ENCODE results near the gene PDGFA. TPM values are rescaled to one million over a fixed set of nuclear protein-coding genes. Genes with fewer than 3 reads are reported as not detected.

Gene PDGFA
- total RNA-seq, 1 experiment from 2014 or later: 129 TPM

- Mint-ChIP-seq H3K4me3 (no peak overlapping the region), H3K4me1 (peaks cover 15% of the 10 kb centered on the region), H3K27ac (peak overlapping the region; percentile 53; the same call in 1 of the 2 replicates), H3K27me3 (ENCODE audit: low read depth) (no peaks in the 10 kb centered on the region), H3K9me3 (no peaks in the 10 kb centered on the region), H3K36me3 (no peaks in the 10 kb centered on the region)
- ATAC-seq: peak; percentile 24; the same call in 1 of the 2 replicates
- no peak for DNase-seq (ENCODE audit: low spot score)
- ChIA-PET CTCF (interaction anchor here (0.6 to 1.8 kb wide), 4 partner anchors 19 to 139 kb away, joined by 3 to 7 read pairs (median 5); no protein-coding TSS in a partner anchor), POLR2A (interaction anchor here (1.4 kb wide), 1 partner anchor 63 kb away, joined by 4 read pairs; no protein-coding TSS in a partner anchor)
- TF ChIP-seq, protein P1, sequence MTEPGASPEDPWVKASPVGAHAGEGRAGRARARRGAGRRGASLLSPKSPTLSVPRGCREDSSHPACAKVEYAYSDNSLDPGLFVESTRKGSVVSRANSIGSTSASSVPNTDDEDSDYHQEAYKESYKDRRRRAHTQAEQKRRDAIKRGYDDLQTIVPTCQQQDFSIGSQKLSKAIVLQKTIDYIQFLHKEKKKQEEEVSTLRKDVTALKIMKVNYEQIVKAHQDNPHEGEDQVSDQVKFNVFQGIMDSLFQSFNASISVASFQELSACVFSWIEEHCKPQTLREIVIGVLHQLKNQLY (CRISPR knock-in tag; IDR thresholded peaks at IDR 0.05): no peak
- TF ChIP-seq ETV6 (CRISPR knock-in tag; IDR thresholded peaks at IDR 0.05): no peak
- no peak for TF ChIP-seq CTCF (IDR thresholded peaks at IDR 0.05)
- no peak for TF ChIP-seq ZNF671 (CRISPR knock-in tag; IDR thresholded peaks at IDR 0.05)
- TF ChIP-seq CREB1 (CRISPR knock-in tag; IDR thresholded peaks at IDR 0.05): no peak
- TF ChIP-seq, protein P2, sequence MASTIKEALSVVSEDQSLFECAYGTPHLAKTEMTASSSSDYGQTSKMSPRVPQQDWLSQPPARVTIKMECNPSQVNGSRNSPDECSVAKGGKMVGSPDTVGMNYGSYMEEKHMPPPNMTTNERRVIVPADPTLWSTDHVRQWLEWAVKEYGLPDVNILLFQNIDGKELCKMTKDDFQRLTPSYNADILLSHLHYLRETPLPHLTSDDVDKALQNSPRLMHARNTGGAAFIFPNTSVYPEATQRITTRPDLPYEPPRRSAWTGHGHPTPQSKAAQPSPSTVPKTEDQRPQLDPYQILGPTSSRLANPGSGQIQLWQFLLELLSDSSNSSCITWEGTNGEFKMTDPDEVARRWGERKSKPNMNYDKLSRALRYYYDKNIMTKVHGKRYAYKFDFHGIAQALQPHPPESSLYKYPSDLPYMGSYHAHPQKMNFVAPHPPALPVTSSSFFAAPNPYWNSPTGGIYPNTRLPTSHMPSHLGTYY (CRISPR knock-in tag; IDR thresholded peaks at IDR 0.05): no peak
- no peak for TF ChIP-seq MYBL2 (CRISPR knock-in tag; IDR thresholded peaks at IDR 0.05)
- TF ChIP-seq FOXJ3 (CRISPR knock-in tag; IDR thresholded peaks at IDR 0.05; ENCODE audit: borderline replicate concordance): no peak
- no peak for TF ChIP-seq OVOL2 (CRISPR knock-in tag; IDR thresholded peaks at IDR 0.05; ENCODE audit: borderline replicate concordance)
- TF ChIP-seq ZBTB43 (CRISPR knock-in tag; IDR thresholded peaks at IDR 0.05): no peak
- TF ChIP-seq ZNF138 (CRISPR knock-in tag; conservative IDR thresholded peaks at IDR 0.05): no peak
- no peak for TF ChIP-seq ESRRA (CRISPR knock-in tag; IDR thresholded peaks at IDR 0.05; ENCODE audit: borderline replicate concordance)
- no peak for TF ChIP-seq PRRX2 (CRISPR knock-in tag; IDR thresholded peaks at IDR 0.05)
- TF ChIP-seq ZBTB21 (CRISPR knock-in tag; IDR thresholded peaks at IDR 0.05; ENCODE audit: borderline replicate concordance): no peak
- TF ChIP-seq ZNF512 (CRISPR knock-in tag; IDR thresholded peaks at IDR 0.05; ENCODE audit: borderline replicate concordance): no peak
- no peak for TF ChIP-seq TCF7 (CRISPR knock-in tag; IDR thresholded peaks at IDR 0.05; ENCODE audit: low read depth)
Observed at GRCh38 chr7:460374-461116, 59.1 kb downstream of the PDGFA start.

DNA sequence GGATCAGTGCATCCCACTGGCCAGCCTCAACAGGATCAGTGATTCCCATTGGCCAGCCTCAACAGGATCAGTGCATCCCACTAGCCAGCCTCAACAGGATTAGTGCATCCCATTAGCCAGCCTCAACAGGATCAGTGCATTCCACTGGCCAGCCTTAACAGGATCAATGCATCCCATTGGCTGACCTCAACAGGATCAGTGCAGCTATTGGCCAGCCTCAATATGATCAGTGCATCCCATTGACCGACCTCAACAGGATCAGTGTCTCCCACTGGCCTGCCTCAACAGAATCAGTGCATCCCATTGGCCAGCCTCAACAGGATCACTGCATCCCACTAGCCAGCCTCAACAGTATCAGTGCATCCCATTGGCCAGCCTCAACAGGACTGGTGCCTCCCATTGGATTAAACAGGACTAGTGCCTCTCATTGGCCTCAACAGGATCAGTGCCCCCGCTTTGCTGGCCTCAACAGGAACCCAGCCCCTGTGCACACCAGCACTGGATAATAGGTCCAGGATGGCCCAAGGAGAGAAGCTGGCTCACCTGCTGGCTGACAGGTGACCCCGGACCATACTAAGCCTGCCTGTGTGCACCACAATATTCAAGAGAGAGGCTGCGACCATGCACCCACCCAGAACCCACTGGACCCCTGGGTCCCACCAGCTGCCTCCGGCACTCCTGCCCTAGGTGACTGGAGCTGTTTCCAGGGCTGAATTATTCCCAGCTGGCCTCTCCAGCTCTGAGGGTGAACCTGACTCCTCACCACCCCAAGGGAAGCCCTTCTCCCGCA lies 59.9 kb downstream of the PDGFA start:
- CTCF ChIA-PET: interaction anchor here (0.6 to 1.8 kb wide), 3 partner anchors 20 to 138 kb away, joined by 3 to 7 read pairs (median 7); no protein-coding TSS in a partner anchor
- Mint-ChIP-seq H3K9me3 (no peaks in the 10 kb centered on the region), H3K27me3 (ENCODE audit: low read depth) (no peaks in the 10 kb centered on the region), H3K4me1 (peaks cover 15% of the 10 kb centered on the region), H3K4me3 (no peak overlapping the region), H3K27ac (no peak overlapping the region), H3K36me3 (no peaks in the 10 kb centered on the region)
- ATAC-seq (no peak), DNase-seq (ENCODE audit: low spot score) (no peak)
- POLR2A ChIA-PET: interaction anchor here (1.4 kb wide), 1 partner anchor 64 kb away, joined by 4 read pairs; no protein-coding TSS in a partner anchor
- TF ChIP-seq ATF1 (CRISPR knock-in tag; IDR thresholded peaks at IDR 0.05) (no peak), MAX (CRISPR knock-in tag; IDR thresholded peaks at IDR 0.05) (no peak), SOX15 (CRISPR knock-in tag; IDR thresholded peaks at IDR 0.05) (no peak), ZNF512 (CRISPR knock-in tag; IDR thresholded peaks at IDR 0.05; ENCODE audit: borderline replicate concordance) (no peak), OVOL2 (CRISPR knock-in tag; IDR thresholded peaks at IDR 0.05; ENCODE audit: borderline replicate concordance) (no peak), CTCF (IDR thresholded peaks at IDR 0.05) (no peak)
